HuH-7 (cell line): ENCODE data around the gene LTA4H.

Experiments used
- DNase-seq: peaks from one replicate; pipeline ENCODE4 v3.0.0; 2011; ENCODE audit warnings: low spot score

The LTA4H gene

GRCh38 chr12:95956557-95957145, 78.7 kb downstream of the LTA4H start:
- DNase-seq: no peak

- no peak for DNase-seq
These were observed 79.7 kb downstream of the LTA4H start for GRCh38 chr12:95955549-95956159.

DNA sequence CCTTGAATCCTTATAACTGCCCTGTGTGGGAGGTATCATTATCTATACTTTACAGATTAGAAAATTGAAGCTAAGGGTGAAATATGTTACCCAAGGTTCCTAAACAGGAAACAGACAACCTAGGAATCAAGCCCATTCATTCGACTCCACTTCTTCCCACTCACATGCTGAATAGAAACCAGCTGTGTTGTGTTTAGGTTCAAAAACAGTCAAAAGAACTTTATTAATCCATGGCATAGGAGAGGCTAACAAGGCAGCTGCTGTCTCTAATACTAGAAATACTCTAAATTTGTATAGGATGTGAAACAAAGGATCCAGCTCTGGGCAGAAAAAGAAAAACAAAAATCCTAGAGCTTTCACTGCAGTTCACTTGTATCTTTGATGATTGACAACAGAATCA, 82.4 kb downstream of the LTA4H start:
- DNase-seq: no peak

DNA sequence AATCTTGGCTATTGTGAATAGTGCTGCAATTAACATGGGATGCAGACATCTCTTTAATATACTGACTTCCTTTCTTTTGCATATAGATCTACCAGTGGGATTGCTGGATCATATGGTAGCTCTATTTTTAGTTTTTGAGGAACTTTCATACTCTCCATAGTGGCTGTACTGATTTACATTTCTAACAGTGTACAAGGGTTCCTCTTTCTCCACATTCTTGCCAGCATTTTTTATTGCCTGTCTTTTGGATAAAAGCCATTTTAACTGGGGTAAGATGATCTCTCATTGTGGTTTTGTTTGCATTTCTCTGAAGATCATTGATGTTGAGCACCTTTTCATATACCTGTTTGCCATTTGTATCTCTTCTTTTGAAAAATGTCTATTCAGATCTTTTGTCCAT, 83.9 kb downstream of the LTA4H start:
- no peak for DNase-seq
